HG03469 (cell line): ENCODE results near the gene SPECC1.
"Not testable (repeated sequence)": the region's sequence is repeated elsewhere in the genome, so short reads cannot be mapped to it uniquely, and the experiment has no call there.

Source experiments
- ATAC-seq: cut with Tn5 transposase; IDR thresholded peaks from one replicate; pipeline ENCODE4 v1.9.1; 2021; ENCODE audit warnings: mild to moderate bottlenecking, moderate library complexity, moderate number of reproducible peaks; ENCODE audit not compliant: unreplicated experiment

SPECC1 gene

DNA sequence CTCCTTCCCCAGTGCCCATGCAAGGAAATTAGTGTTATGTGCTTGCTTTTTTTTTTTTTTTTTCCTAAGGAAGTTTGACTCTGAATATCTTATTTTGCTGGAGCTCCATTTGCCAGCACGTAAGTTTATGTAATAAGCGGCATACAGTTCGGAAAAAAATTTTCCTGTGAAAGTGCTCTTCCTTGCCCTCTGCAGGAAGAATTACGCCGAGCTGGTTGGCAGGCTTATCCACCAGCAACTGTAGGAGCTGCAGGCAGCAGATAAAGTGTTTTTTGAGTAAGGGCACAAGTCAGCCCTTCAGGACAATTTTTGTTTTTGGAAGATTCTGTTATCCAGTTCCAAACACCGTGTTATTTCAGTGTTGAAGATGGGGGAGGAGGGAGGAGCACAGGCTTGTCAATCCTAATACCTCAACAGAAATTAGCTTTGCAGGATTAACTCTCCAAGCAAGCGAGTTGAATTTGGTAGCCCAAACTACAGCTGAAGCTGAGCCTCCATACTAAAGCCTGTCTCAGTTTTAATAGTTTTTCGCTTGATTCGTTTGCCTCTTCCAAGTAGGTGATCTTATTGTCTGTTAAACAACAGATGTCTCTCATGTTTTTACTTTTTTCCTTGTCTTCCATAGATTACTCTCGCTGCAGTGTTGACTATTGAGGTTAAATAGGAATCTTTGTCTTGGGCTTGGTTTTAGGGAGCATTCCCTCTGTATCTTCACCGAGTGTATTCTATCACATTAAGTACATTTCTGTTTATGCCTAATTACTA, 1.1 kb downstream of the SPECC1 start:
- no peak for ATAC-seq

DNA sequence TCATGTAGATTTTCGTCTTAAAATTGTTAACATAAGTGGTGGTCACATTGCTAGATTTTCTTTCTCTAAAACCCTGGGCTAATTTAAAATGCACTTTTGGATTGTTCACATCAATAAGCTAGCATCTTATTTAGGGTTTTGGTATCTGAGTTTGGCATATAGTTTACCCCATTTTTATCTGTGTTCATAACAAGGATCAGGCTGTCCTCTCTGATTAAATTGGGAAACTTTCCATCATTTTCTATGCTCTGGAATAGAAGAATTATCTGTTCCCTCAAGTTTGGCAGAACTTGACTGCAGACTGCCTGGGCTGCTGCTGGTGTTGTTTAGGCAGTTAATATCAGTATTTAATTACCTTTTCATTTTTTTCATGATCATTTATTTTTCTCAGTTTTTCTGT, 1.8 kb downstream of the SPECC1 start:
- ATAC-seq, result no peak

DNA sequence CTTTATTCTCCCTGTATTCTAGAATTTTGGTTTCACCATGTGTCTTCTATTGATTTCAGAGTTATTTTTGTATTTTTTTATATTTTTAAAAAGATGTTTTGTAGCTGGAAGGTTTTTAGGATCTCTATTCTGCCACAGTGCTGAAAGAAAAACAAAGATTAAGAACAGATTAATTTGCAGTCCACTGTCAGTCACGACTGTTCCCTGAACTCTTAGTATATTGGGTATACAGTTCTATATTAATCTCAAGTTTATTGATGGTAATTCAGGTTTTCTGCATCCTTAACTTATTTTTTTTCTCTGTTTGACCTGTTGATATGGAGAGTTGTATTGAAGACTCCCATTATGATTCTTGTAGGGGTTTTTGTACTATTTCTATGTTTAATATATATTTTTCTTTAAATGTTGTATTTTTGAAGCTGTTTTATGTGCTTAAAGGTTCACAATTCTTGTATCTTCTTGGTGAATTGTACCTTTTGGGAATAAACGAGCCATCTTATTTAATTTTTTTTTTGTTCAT, 2.9 kb downstream of the SPECC1 start:
- ATAC-seq, result no peak

DNA sequence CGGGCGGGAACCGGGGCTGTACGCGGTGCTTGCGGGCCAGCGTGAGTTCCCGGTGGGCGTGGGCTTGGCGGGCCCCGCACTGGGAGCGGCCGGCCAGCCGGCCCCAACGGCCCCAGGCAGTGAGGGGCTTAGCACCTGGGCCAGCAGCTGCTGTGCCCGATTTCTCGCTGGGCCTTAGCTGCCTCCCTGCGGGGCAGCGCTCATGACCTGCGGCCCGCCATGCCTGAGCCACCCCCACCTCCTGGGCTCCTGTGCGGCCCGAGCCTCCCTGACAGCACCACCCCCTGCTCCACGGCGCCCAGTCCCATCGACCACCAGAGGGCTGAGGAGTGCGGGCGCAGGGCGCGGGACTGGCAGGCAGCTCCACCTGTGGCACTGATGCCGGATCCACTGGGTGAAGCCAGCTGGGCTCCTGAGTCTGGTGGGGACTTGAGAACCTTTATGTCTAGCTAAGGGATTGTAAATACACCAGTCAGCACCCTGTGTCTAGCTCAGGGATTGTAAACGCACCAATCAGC, 7.4 kb downstream of the SPECC1 start:
- ATAC-seq, result not testable (repeated sequence)

DNA sequence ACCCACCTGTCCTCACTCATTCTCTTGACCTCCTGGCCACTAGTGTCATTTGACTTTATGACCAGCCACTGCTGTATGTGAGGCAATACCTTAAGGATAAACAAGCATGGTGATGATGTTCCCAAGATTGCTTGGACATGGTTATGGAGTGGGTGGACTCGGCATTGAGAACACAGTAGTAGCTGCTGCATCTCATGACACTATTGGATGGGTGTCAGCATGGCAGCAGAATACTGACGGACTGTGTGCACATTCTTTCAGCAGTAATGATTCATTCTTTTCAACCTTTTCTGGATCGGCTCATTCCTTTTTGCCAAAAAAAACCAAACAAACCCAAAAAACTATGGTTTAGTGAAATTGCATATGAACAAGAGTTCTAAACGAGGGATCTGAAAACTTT, 13.5 kb downstream of the SPECC1 start:
- no peak for ATAC-seq

GRCh38 chr17:20026960-20027359, 17.8 kb downstream of the SPECC1 start:
- no peak for ATAC-seq

- no peak for ATAC-seq
Measured at GRCh38 chr17:20028443-20028842, 19.3 kb downstream of the SPECC1 start.

DNA sequence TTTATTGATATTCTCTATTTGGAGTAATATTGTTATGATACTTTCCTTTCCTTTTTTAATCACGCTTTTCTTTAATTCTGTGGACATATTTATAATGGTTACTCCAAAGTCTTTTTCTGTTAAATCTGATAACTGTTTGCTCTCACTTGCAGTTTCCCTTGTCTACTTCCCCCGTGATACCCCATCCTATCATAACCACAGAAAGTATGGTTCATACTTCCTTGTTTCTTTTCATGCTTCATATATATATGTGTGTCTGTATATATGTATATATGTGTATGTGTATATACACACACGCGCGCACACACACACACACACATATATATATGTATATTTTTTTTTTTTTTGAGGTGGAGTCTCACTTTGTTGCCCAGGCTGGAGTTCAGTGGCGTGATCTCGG, 23.5 kb downstream of the SPECC1 start:
- ATAC-seq, result no peak

DNA sequence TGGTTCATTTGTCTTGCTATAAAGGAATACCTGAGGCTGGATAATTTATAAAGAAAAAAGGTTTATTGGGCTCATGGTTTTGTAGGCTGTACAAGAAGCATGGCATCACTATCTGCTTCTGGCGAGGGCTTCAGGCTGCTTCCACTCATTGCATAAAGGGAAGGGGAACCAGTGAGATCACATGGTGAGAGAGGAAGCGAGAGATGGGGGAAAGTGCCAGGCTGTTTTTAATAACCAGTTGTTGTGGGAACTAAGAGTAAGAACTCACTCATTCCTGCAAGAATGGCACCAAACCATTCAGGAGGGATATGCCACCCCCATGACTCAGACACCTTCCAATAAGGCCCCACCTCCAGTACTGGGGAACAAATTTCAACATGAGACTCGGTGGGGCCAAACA, 24.3 kb downstream of the SPECC1 start:
- no peak for ATAC-seq

DNA sequence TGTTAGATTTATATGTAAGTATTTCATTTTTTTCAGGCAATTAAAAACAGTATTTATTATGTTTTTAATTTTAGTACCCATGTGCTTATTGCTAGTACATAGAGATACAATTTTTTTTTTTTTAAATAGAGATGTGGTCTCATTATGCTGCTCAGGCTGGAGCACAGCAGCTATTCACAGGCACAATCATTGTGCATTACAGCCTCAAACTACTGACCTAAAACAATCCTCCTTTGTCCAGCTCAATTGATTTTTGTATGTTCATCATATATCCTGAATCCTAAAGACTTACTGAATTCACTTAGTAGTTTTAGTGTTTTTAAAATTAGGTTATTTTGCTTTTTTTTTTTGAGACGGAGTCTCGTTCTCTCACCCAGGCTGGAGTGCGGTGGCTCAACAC, 26.3 kb downstream of the SPECC1 start:
- no peak for ATAC-seq

DNA sequence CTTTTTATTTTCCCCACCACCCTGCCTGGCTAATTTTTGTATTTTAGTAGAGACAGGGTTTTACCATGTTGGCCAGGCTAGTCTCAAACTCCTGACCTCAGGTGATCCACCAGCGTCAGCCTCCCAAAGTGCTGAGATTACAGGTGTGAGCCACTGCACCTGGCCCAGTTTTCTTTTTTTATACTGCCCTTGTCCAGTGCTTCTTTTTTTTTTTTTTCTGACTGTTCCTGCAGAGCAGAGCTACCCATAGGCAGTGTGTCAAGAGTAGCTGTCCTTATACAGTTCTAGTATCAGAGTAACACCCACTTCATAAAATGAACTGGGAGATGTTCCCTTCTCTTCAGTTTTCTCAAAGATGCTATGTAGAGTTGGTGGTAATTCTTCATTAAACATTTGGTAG, 28.1 kb downstream of the SPECC1 start:
- ATAC-seq, result not testable (repeated sequence)

DNA sequence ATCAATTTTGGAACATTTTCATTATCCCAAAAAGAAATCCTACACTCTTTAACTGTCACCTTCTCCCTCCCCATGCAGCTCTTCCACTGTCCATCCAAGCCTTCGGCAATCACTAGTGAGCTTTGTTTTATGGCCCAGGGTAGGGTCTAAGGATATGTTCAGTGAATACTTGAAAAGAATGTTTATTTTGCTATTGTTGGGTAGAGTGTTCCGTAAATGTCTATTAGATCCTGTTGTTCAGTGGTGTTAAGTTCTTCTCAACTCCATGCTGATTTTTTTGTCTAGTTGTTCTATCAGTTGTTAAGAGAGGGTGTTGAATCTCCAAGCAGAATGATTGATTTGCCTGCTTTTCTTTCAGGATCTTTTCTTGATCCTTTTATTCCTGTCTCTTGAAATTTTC, 29.9 kb downstream of the SPECC1 start:
- no peak for ATAC-seq

- no peak for ATAC-seq
Measured at GRCh38 chr17:20040216-20040615, 31.1 kb downstream of the SPECC1 start.

GRCh38 chr17:20043021-20043420, 33.9 kb downstream of the SPECC1 start:
- ATAC-seq, result no peak

DNA sequence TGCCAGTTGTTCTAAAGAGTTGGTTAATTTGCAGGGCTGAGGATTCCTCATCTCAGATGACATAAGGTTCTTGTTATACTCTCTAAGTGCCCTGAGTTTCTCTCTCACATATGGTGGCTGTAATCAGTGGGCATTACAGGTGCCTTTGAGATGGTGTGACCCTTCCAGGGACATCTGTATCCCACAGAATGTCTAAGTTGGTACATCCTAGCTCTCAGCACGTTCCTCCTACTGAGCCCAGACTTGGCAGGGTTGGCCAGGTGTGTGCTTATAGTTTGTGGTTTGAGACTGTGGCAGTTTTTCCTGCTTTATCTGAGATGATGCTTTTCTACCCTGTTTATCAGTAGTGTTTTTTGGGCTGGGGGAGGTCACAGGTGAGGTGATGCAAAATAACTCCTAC, 36.3 kb downstream of the SPECC1 start:
- ATAC-seq, result no peak

GRCh38 chr17:20046629-20047028, 37.5 kb downstream of the SPECC1 start:
- ATAC-seq, result no peak

DNA sequence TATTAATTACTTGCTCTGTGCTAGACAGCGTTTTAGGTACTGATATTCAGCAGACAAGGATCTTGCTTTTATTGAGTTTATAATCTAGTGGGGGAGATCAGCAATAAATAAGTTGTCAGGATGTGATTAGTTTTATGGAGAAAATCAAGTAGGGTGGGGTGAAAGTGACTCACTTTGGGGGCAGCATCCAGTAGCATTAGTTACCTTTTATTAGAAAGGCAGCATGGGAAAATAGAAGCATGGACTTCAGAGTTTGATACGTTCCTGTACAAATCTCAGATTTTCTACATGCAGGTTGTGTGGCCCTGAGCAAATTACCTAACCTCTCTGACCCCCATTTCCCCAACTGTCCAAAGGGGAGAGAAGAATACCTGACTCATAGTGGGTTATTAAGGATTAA, 42.5 kb downstream of the SPECC1 start:
- no peak for ATAC-seq

DNA sequence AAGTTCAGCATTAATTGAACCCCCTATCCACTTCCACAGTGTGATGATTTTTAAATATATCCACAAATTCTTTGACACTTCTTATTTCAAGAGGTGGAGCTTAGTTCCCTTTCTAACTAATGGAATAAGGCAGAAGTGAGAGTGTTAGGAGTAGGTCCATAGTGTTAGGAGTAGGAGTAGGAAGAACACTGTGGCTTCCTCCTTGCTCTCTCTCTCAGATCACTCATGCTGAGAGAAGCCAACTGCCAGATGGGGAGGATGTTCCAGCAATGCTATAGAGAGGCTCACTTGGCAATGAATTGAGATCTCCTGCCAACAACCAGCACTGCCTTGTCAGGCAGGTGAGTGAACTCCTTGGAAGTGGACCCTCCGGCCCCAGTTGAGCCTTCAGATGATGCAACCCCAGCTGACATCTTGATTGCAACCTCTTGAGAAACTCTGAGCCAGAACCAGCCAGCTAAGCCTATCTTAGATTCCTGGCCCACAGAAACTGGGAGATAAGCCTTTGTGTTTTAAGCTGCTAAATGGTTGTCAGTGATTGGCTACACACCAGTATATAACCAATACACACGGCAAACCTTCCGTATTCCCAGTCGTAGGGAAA, 44.3 kb downstream of the SPECC1 start:
- ATAC-seq, result no peak

GRCh38 chr17:20059728-20060188, 50.6 kb downstream of the SPECC1 start:
- ATAC-seq, result no peak

DNA sequence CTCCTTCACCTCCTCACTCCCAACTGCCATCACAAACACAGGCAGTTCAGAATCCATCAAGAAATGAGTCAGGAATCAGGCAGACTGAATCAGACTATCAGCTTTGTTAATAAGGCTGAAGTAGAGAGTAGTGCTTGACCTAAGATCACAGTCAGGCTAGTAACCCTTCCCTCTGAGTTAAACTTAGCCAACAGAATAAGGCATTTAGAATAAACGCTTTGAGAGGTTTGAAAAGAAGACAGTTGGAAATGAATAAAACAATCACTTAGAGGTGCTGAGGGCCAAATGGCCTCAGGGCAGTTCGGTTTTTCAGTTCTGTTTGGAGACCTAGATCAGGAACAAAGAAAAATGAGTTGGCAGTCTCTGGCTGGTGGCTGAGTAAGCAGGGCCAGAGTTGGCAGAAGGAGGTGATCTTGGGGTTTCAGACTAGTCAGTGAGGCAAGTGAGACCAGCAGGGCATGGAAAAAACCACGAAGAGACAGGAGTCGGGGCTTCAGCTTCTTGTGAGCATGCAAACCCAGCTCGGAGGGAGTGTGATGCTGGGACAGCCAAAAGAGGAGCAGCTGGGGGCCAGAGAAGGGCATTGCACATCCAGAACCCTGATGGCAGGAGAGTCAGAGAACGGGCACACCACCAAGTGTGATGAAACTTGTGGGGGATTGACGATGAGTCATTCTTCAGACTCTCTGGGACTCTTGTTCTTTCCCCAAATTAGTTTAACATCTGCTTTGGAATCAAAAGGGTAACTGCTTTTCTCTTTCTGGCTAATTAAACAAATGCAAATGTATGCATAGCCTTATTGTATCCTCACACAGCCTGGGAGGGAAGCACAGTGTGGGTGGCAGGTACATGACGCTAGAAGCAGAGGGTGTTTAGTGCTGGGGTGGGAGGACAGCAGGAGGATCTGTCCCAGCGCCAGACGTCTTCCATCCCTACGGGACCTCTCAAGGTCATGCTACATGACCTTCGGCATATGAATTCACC, 54.8 kb downstream of the SPECC1 start:
- peak; percentile 58 for ATAC-seq

GRCh38 chr17:20066253-20066652, 57.1 kb downstream of the SPECC1 start:
- no peak for ATAC-seq
